ENCODE measurements around the gene ZNF689. TPM values are rescaled to one million over a fixed set of nuclear protein-coding genes. Genes with fewer than 3 reads are reported as not detected.
A peak's percentile ranks its signal among the peaks of the same experiment; 100 is the strongest.

ZNF689 gene
- total and polyA plus RNA-seq, 2 of the 13 experiments (the other 11 are each of a cell fraction or from before 2014, with no cell fraction given), result 9.7 to 19.5 TPM

GRCh38 chr16:30650369-30651123 is 40.4 kb upstream of the ZNF689 start, which contains the start of gene PRR14 (continued):
- 0 out of 2 replicates have a peak, but pooled peaks have one; percentile 68 for TF ChIP-seq ZNF576 (CRISPR knock-in tag; IDR thresholded peaks at IDR 0.05)
- no peak for TF ChIP-seq HMG20A (CRISPR knock-in tag; IDR thresholded peaks at IDR 0.05; ENCODE audit: borderline replicate concordance)
- no peak for TF ChIP-seq U2AF2 (IDR thresholded peaks at IDR 0.05; ENCODE audit: low read depth, low read length)
- peak; percentile 75 for TF ChIP-seq ZNF687 (CRISPR knock-in tag; IDR thresholded peaks at IDR 0.05)
- TF ChIP-seq POLR2A (IDR thresholded peaks at IDR 0.05; ENCODE audit: insufficient read depth in 1 of 2, low read depth in 2 of 2, low read length in 2 of 2), result peak in 1 of 2 experiments; percentile 59; a peak in 2 of 4 replicates
- no peak for TF ChIP-seq AKNA (CRISPR knock-in tag; IDR thresholded peaks at IDR 0.05; ENCODE audit: borderline replicate concordance)
- no peak for TF ChIP-seq ZFP90 (CRISPR knock-in tag; IDR thresholded peaks at IDR 0.05; ENCODE audit: borderline replicate concordance)
- TF ChIP-seq, protein P1, sequence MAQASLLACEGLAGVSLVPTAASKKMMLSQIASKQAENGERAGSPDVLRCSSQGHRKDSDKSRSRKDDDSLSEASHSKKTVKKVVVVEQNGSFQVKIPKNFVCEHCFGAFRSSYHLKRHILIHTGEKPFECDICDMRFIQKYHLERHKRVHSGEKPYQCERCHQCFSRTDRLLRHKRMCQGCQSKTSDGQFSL (CRISPR knock-in tag; IDR thresholded peaks at IDR 0.05), result no peak
- TF ChIP-seq, protein P2, sequence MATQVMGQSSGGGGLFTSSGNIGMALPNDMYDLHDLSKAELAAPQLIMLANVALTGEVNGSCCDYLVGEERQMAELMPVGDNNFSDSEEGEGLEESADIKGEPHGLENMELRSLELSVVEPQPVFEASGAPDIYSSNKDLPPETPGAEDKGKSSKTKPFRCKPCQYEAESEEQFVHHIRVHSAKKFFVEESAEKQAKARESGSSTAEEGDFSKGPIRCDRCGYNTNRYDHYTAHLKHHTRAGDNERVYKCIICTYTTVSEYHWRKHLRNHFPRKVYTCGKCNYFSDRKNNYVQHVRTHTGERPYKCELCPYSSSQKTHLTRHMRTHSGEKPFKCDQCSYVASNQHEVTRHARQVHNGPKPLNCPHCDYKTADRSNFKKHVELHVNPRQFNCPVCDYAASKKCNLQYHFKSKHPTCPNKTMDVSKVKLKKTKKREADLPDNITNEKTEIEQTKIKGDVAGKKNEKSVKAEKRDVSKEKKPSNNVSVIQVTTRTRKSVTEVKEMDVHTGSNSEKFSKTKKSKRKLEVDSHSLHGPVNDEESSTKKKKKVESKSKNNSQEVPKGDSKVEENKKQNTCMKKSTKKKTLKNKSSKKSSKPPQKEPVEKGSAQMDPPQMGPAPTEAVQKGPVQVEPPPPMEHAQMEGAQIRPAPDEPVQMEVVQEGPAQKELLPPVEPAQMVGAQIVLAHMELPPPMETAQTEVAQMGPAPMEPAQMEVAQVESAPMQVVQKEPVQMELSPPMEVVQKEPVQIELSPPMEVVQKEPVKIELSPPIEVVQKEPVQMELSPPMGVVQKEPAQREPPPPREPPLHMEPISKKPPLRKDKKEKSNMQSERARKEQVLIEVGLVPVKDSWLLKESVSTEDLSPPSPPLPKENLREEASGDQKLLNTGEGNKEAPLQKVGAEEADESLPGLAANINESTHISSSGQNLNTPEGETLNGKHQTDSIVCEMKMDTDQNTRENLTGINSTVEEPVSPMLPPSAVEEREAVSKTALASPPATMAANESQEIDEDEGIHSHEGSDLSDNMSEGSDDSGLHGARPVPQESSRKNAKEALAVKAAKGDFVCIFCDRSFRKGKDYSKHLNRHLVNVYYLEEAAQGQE (IDR thresholded peaks at IDR 0.05; ENCODE audit: borderline replicate concordance in 1 of 2, low read depth in 1 of 2, low read length in 2 of 2), result no peak
- peak; percentile 60; the same call in 1 of the 2 replicates for TF ChIP-seq ZNF362 (CRISPR knock-in tag; IDR thresholded peaks at IDR 0.05; ENCODE audit: borderline replicate concordance)
- TF ChIP-seq ZNF326 (CRISPR knock-in tag; IDR thresholded peaks at IDR 0.05; ENCODE audit: borderline replicate concordance), result no peak
- TF ChIP-seq MATR3 (CRISPR knock-in tag; IDR thresholded peaks at IDR 0.05), result no peak

All from HepG2 (cell line).